ENCODE measurements around the gene ALOX5.

- TF ChIP-seq CTCF (conservative IDR thresholded peaks at IDR 0.05) (no peak), EZH2 (IDR thresholded peaks at IDR 0.05; ENCODE audit: low read depth) (no peak)
These were observed 3.3 kb downstream of the ALOX5 start for GRCh38 chr10:45377321-45377720.
